ENCODE data around the gene PIGC.

Gene PIGC

DNA sequence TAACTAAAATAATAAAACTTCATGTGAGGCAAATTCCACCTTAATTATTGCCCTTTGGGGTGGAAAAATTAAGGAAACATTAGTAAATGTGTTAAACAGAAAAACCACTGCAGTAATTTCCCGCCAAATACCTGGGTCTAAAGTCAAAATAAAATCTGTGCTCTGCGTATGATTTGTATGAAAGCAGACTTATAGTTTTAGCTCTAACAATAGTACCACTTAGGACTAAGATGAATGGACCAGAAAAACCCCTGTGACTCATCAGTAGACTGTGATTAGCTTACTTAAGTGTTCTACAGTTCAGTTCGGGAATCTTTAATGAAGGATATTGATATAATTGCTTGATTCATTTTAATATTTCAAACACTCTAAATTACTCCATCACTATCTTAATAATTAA, 46.6 kb downstream of the PIGC start:
- no peak for DNase-seq

DNA sequence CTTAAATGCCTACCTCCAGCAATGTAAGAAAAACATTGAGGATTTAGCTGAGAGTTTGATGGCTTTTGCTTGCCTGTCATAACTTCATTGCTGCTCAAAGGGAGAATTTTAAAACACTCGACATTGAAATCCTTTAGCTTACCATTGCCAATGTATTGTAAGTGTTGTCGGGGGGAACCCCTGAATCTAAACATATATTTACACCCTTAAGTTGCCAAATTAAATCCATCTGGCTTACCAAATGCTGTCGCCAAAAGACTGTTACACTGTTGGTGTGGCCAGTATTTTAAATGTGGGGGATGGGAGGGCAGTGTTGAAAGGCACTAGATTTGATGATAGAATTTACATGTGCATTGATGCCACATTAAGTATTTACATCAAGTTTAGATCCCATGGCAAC, 48.3 kb downstream of the PIGC start:
- DNase-seq: no peak

DNA sequence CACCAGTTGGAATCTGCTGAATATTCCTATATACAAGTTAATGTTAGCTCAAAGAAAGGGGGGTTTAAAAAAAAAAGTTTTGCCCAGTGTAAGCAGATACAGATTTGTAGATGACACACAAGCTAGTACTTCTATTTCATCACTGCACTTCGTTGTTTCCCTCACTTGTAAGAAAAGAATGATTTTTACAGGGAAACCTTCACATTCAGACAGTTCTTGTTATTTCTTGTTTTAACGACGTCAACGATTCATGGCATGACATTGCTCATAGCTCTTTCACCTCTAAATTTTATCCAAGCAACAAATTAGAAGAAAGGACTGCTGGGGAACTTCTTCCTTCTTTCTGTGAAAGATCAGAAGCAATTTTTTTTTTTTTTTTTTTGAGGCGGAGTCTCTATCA, 49.1 kb downstream of the PIGC start:
- no peak for DNase-seq

DNA sequence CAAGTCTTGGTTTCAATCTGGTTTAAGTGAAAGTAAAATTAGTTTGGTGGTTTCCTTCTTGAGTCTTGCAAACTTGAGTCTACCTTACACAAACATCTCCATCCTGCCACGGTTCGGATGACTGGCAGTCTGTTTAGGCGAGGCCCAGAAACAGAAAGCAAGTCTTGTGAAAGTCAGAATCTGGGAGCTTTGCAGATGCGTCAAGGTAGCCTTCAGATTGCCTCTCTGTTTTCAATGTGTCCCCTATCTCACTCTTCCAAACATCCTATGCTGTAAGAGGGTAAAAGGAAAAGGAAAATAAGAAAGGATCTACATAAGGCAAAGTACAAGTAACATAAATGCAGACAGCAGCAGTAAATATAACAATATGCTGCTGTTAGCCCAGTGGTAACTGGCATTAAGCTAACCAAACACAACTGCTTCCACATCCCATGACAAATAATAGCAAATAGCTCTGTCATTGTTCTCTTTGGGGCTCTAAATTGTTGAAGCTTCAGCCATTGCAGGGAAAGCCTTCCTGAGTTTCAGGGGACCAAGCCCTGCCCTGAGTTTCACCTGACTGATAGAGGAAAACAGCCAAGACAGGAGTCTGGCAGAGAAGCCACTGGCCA, 49.6 kb downstream of the PIGC start:
- no peak for DNase-seq

DNA sequence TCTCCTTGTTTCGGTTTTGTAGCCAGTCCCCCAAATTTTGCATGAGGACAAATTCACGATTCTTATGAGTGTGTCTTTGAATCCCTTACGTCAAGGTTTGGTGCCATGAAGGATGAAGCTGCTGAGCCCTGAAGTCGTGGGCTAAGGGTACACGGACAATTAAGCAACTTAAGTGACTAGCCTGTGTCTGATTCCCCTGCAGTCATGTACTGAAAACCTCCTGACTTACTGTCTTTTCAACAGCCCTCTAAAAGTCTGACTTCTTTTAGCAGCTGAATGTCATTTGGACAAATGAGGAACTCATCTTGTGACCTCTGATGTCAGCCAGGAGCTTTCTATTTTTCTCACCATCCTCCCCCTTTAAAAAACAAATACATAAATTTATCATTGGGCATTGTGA, 50.5 kb downstream of the PIGC start:
- no peak for DNase-seq

DNA sequence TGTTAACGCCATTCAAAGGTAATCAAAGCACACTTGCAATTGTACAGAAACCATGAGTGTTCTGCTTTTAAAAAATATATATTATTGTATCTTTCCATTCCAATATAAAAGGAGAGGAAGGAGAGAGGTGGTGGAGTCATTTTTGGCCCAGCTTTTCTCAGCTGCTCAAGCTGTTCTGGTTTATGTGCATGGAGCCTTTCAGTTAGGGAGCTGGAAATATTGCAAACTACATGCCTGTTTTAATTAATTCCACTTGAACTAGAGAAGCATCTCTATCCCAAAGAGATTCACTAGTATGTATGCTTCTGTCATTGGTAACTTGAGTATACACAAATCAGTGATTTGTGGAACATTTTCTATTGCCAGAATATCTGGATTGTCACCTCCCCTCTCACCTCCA, 51.9 kb downstream of the PIGC start:
- DNase-seq: no peak

Data from SW 1271 (cell line).